HepG2 (cell line): ENCODE measurements around the gene PKD1L1. TPM values are rescaled to one million over a fixed set of nuclear protein-coding genes. Genes with fewer than 3 reads are reported as not detected.

Experiments
- ARID5B ChIP-seq: IDR thresholded peaks from 2 replicates; pipeline ENCODE4 v1.4.0; 2020; ENCODE audit warnings: mild to moderate bottlenecking, missing genetic modification reagents
- BATF2 ChIP-seq: sonication (generic); formaldehyde crosslinking; IDR thresholded peaks from 2 replicates; pipeline ENCODE4 v1.8.0; 2022; ENCODE audit warnings: mild to moderate bottlenecking, missing genetic modification reagents, moderate library complexity
- EEA1 ChIP-seq: sonication (generic); formaldehyde crosslinking; IDR thresholded peaks from 2 replicates; pipeline ENCODE4 v1.5.1; 2020; ENCODE audit warnings: mild to moderate bottlenecking, missing genetic modification reagents, borderline replicate concordance
- GABPA ChIP-seq, 2 experiments: IDR thresholded peaks; 2 replicates each; pipeline ENCODE4 v1.6.1; 2011 to 2016; ENCODE audit warnings: low read depth in 2 of 2, low read length in 1 of 2, missing biosample characterization in 1 of 2, missing genetic modification characterization in 1 of 2
- MAX ChIP-seq: IDR thresholded peaks from 2 replicates; pipeline ENCODE4 v1.6.1; 2012; ENCODE audit warnings: inconsistent platforms
- MLXIP ChIP-seq: sonication (generic); formaldehyde crosslinking; IDR thresholded peaks from 2 replicates; pipeline ENCODE4 v1.9.0; 2021; ENCODE audit warnings: missing genetic modification reagents, borderline replicate concordance
- NFAT5 ChIP-seq: sonication (generic); formaldehyde crosslinking; IDR thresholded peaks from 2 replicates; pipeline ENCODE4 v1.4.0; 2020; ENCODE audit warnings: missing genetic modification reagents
- RFX3 ChIP-seq: IDR thresholded peaks from 2 replicates; pipeline ENCODE4 v1.6.1; 2016; ENCODE audit warnings: missing biosample characterization, missing genetic modification reagents
- TCF12 ChIP-seq, 2 experiments: fragments of 450-650 bp in 1 of 2; sonication (generic) in 1 of 2; formaldehyde crosslinking in 1 of 2; IDR thresholded peaks; 2 replicates each; pipeline versions ENCODE4 v1.6.1 to v1.8.0; 2017 to 2022; ENCODE audit warnings: antibody characterized with exemption in 1 of 2, mild to moderate bottlenecking in 1 of 2, missing genetic modification reagents in 1 of 2, moderate library complexity in 1 of 2
- ZFP82 ChIP-seq: sonication (generic); formaldehyde crosslinking; IDR thresholded peaks from 2 replicates; pipeline ENCODE4 v1.5.1; 2020; ENCODE audit warnings: mild to moderate bottlenecking, missing genetic modification reagents, borderline replicate concordance
- ZNF33B ChIP-seq: sonication (generic); formaldehyde crosslinking; IDR thresholded peaks from 2 replicates; pipeline ENCODE4 v1.5.1; 2020; ENCODE audit warnings: mild to moderate bottlenecking, missing genetic modification reagents
- ZNF430 ChIP-seq: sonication (generic); formaldehyde crosslinking; IDR thresholded peaks from 2 replicates; pipeline ENCODE4 v1.9.0; 2021; ENCODE audit warnings: mild to moderate bottlenecking, missing genetic modification reagents
- ZNF567 ChIP-seq: sonication (generic); formaldehyde crosslinking; IDR thresholded peaks from 2 replicates; pipeline ENCODE4 v1.8.1; 2023; ENCODE audit warnings: mild to moderate bottlenecking, missing genetic modification reagents, borderline replicate concordance
- ZNF577 ChIP-seq: sonication (generic); formaldehyde crosslinking; IDR thresholded peaks from 2 replicates; pipeline ENCODE4 v1.4.0; 2020; ENCODE audit warnings: mild to moderate bottlenecking, low read depth, missing genetic modification reagents, borderline replicate concordance
- ZSCAN25 ChIP-seq: sonication (generic); formaldehyde crosslinking; IDR thresholded peaks from 2 replicates; pipeline ENCODE4 v1.8.0; 2022; ENCODE audit warnings: mild to moderate bottlenecking, missing genetic modification reagents
- polyA plus RNA-seq, 8 experiments: library from polyadenylated mRNA; depleted of rRNA in 3 of 8; stranded (reverse) in 7 of 8; unstranded in 1 of 8; fragments of >200 nt; fragmentation: Illumina TruSeq in 4 of 8; extraction: Trizol in 4 of 8; gene quantifications; 2 replicates each; pipeline versions ENCODE4 v1.2.1 to v1.2.3, GENCODE V29; 2011 to 2016; ENCODE audit warnings: low read depth in 4 of 8, missing spikeins in 1 of 8, mixed read lengths in 1 of 8; ENCODE audit not compliant: insufficient read depth in 1 of 8
- total RNA-seq, 5 experiments: library from RNA; depleted of rRNA; stranded (reverse); fragments of >200 nt; fragmentation: Illumina TruSeq; extraction: Trizol; gene quantifications; 2 replicates each; pipeline ENCODE4 v1.2.3, GENCODE V29; 2016; ENCODE audit warnings: low read depth in 1 of 5

PKD1L1 gene
- total and polyA plus RNA-seq, 2 of the 13 experiments (the other 11 are each of a cell fraction or from before 2014, with no cell fraction given) = 0.01 TPM; not detected in 1

GRCh38 chr7:47725031-47725780 is 223.1 kb downstream of the PKD1L1 start (continued):
- no peak for TF ChIP-seq MLXIP (CRISPR knock-in tag)
- TF ChIP-seq EEA1 (CRISPR knock-in tag) = no peak
- no peak for TF ChIP-seq GABPA (IDR thresholded peaks at IDR 0.05; ENCODE audit: low read depth, low read length)
- TF ChIP-seq GABPA (CRISPR knock-in tag; IDR thresholded peaks at IDR 0.05; ENCODE audit: low read depth) = no peak
- no peak for TF ChIP-seq TCF12 (IDR thresholded peaks at IDR 0.05)
- TF ChIP-seq TCF12 (CRISPR knock-in tag; IDR thresholded peaks at IDR 0.05) = no peak
- TF ChIP-seq NFAT5 (CRISPR knock-in tag) = no peak
- TF ChIP-seq ZNF577 = no peak
- TF ChIP-seq RFX3 (CRISPR knock-in tag) = no peak
- TF ChIP-seq ZFP82 (CRISPR knock-in tag) = no peak
- no peak for TF ChIP-seq ZSCAN25
- 0 out of 2 replicates have a peak, but pooled peaks have one; percentile 7 for TF ChIP-seq ARID5B (CRISPR knock-in tag)
- TF ChIP-seq ZNF567 = no peak
- TF ChIP-seq BATF2 = no peak
- no peak for TF ChIP-seq ZNF430 (CRISPR knock-in tag)
- peak; percentile 46 for TF ChIP-seq MAX
- no peak for TF ChIP-seq ZNF33B (CRISPR knock-in tag)
